GM18498 (cell line): Measurements from ENCODE around the gene GEMIN5.

Experiments used
- ATAC-seq: cut with Tn5 transposase; IDR thresholded peaks from one replicate; pipeline ENCODE4 v1.9.1; 2021; ENCODE audit warnings: mild to moderate bottlenecking, moderate library complexity; ENCODE audit not compliant: unreplicated experiment

The GEMIN5 gene

DNA sequence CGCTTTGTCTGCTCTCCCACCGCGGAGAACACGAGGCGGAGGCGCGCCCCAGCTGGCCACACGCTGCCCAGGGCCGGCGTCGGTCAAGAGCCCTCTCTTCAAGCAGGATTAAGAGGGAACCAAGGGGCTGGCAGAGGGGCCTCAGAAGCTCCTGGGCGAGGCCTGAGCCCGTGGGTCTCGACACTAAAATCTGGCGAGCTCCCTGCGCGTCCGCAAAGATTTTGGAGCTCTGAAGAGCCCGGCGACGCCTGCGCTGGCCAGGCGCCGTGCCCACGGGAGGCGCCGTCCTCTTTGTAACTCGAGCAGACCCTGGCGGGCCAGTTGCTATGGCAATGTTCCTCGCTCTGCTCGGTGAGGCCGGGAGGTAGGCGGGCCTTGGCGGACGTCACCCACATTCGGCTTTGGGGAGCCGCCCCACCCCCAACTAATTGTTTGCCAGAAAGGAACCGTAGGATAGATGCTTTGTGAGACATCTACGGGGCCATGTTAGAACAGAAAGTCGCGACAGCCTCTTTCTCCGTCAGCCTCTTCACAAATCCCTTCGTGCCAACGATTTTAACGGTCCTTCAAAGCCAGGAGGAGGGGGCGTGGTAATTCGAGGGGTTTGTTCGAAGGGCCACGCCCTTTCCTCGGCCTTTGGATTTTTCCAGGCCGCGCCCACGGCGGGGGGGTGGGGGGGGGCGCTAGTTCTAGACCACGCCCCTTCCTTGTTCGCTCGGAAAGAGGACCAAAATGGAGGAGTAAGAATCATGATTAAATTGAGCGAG, 80.3 kb downstream of the GEMIN5 start:
- peak; percentile 66 for ATAC-seq

DNA sequence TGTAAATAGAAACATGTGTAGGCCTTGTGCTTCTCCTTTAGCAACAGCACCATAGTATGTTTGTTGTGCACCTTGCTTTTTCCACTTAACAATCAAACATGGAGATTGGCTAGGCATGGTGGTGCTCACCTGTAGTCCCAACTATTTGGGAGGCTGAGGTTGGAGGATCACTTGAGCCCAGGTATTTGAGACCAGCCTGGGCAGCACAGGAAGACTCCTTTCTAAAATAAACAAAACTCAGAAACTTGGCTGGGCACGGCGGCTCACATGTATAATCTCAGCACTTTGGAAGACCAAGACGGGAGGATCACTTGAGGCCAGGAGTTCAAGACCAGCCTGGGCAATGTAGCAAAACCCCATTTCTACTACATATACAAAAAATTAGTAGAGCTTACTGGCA, 86.7 kb downstream of the GEMIN5 start:
- ATAC-seq: no peak

DNA sequence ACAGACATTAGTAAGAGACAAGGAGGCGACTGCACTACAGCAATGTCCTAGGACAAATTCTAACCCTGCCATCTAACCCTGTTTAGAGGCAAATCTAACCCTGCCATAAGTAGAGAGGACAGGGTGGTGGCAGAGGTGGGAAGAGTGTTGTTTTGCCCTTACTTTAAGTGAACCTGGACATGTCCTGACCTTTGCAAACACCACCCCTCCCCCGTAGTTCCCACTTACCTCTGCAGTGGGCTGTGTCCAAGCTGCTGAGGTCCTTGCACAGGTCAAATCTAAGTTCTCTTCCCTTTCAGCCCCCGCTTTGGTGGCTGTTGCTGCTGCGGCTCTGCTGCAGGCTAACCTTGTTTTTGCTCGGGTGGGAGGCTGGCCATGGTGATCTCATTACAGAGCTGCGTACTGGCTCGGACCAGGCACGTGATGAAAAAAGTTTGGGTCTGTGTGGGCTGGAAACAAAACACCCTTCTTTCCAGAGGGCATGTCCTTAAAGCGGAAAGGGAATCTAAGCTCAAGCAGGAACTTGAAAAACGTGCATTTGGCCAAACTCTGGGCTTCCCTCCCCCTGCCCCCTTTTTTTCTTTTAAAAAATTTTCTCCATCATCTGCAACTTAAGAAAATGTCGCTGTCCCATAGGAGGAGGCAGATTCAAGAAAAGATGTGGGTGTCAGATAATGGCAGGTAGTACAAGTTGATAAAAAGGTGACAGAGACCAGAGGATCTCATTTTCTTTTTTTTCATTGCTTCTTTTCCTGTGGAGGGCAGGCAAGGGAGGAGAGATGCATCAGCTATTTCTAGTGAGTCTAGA, 87.6 kb downstream of the GEMIN5 start, which contains the start of gene FAXDC2:
FAXDC2 (minus strand) TSS at position 349 of the 808 bp plus-strand sequence. CDS start 12,425 bp downstream, outside the sequence.
- no peak for ATAC-seq

DNA sequence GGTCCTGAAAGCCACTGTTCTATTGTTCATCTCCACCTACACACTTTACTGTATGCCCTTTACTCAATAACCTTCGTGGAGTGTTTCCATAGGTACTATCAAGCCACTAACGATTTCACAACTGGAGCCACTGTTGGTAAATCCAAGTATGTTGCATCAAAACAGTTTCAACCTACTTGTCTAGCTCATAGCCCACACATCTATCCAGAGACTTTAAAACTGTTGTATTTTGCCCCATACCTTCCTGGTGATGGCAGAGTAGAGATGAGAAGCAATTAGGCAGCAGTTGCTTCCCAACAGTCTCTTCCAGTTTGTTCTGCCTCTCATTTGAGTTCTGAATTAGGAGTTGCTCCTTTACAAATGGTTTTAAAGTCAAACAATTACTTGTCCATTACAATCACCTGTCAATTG, 88.2 kb downstream of the GEMIN5 start:
- ATAC-seq: no peak

DNA sequence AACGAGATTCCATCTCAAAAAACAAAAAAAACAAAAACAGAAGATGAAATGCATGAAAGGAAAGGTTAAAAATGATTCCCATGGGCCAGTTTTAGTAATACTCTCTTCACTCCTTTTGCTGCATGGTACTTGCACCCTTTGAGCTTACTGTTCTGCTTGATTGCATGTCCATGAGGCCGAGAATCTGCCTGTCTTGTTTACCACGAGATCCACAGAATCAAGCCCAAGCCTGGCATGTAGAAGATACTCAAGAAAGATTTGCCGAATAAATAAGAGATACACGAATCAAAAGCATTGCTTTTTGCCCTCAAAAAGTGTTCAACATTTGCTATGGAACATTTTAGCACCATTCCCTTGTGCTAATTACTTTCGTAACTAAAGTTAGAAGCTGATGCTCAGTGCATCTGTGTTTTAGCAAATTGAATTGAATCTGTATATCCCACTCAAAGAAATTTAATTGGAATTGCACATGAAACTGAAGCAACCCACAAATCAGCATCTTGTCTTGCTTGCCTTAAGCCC, 88.7 kb downstream of the GEMIN5 start:
- ATAC-seq: no peak

DNA sequence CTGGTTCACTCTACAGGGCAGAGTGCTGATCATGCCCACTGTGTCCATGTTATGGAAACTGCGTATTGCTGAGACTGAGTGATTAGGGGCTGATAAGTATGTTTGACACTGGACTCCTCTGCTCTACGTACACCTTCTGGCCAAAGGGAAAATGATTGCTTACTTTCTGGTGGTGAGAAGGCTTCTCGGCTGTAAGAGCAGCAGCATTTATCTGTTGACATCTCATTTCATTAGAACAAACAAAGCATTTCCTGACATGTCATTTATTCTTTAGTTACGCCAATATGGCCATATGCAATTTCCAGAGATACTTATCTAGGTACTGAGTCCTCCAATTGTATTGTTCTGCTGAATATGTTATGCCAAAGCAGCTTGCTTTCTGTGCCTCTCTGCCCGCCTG, 93.2 kb downstream of the GEMIN5 start:
- ATAC-seq: no peak

DNA sequence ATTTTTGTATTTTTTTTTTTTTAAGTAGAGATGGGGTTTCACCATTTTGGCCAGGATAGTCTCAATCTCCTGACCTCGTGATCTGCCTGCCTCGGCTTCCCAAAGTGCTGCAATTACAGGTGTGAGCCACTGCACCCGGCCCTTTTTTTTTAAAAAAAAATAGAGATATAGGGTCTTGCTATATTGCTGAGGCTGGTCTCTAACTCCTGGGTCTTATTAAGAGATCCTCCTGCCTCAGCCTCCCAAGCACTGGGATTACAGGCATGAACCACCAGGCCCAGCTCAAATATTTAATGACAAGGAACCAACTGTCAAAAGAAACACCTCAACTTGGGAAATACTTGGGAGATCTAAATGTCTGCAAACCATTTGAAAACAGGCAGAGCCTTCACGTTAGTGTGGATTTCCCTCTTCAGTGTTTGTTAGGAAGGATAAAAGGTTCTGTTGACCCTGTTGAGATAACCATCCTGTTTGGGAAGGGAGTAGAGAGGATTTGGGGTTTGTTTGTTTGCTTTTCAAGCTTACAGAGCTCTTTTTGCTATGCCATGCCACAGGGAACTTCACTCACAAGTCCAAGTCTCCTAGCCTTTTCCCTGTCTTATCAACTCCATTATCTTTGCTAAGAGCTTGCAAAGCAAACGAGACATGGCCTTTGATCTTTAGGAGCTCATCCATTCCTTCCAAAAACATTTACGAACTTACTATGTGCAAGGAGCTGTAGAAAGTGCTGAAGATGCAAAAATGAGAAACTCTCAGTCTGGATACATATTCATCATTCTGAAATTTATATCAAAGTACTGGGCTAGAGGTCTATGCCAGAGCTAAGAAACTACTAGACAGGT, 95.1 kb downstream of the GEMIN5 start:
- ATAC-seq: no peak

DNA sequence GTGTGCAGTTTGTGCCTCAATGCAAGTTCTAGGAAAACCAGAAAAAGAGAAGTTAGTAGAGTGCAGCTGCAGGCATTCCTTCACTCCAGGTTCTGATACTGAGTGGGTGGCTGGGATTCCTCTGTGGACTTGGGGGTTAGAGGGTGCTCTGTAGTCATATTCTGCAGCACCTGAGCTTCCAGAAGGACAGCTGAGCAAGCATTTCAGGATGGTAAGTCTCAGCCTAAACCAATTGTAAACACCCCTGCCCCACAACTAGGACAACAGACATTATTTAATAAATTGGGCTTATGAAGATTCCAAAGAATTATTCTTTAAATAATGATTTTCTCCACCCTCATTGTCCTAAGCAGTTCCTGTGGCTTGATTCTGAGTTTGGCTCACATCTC, 96.7 kb downstream of the GEMIN5 start:
- no peak for ATAC-seq

DNA sequence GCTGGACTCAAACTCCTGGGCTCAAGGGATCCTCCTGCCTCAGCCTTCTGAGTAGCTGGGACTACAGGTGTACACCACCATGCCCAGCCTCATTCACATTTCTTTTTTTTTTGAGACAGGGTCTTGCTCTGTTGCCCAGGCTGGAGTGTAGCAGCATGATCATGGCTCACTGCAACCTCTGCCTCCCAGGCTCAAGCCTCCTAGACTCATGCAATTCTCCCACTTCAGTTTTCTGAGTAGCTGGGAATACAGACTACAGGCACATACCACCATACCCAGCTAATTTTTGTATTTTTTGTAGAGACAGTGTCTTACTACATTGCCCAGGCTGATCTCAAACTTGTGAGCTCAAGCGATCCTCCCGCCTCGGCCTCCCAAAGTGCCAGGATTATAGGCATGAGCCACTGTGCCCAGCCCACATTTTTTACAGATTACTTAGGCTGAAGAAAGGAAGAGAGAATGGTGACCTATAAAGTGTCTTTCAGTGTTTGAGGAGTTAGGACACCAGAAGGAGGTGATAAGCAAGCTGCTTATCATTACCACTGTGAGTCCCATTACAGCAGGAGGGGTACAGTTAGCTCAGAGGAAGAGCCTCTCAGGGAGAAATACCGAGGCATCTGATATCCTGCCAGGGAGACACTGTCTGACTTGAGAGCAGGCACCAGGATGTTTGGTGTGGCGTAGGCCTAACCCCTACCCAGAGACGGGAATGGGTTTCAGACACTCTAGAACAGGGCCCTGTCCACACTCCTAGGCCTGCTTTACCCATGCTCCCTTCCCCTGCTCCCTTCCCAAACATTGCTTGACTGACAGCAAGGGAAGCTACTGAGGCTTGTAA, 97.4 kb downstream of the GEMIN5 start:
- no peak for ATAC-seq
